Loucy (cell line): Measurements from ENCODE around the gene ZNF614.

Experiments used
- H2AFZ ChIP-seq: fragments of 200-600 bp; sonication (generic); 2 replicates; pipeline ENCODE4 v1.6.0; 2016; ENCODE audit warnings: antibody characterized with exemption, mild to moderate bottlenecking, low read length, moderate library complexity
- H3F3A ChIP-seq: fragments of 200-600 bp; 2 replicates; pipeline ENCODE4 v1.6.0; 2016; ENCODE audit warnings: antibody characterized with exemption, low read depth, mild to moderate bottlenecking
- H3K27me3 ChIP-seq: fragments of 200-600 bp; sonication (generic); 2 replicates; pipeline ENCODE4 v1.6.1; 2014; ENCODE audit warnings: low read length, mild to moderate bottlenecking; ENCODE audit not compliant: insufficient read depth, poor library complexity, severe bottlenecking
- H3K36me3 ChIP-seq: fragments of 200-600 bp; sonication (generic); 2 replicates; pipeline ENCODE4 v1.6.1; 2016; ENCODE audit warnings: low read length; ENCODE audit not compliant: insufficient read depth
- H3K4me1 ChIP-seq: fragments of 200-600 bp; sonication (generic); 2 replicates; pipeline ENCODE4 v1.5.1; 2014; ENCODE audit warnings: low read length, mild to moderate bottlenecking; ENCODE audit not compliant: insufficient read depth, poor library complexity, severe bottlenecking
- H3K4me2 ChIP-seq: fragments of 200-600 bp; sonication (generic); 2 replicates; pipeline ENCODE4 v1.6.0; 2014; ENCODE audit warnings: antibody characterized with exemption, low read length, low read depth, mild to moderate bottlenecking; ENCODE audit not compliant: poor library complexity, severe bottlenecking
- H3K4me3 ChIP-seq: fragments of 200-600 bp; sonication (generic); 2 replicates; pipeline ENCODE4 v1.5.1; 2014; ENCODE audit warnings: low read length, mild to moderate bottlenecking, mixed read lengths; ENCODE audit not compliant: poor library complexity, severe bottlenecking
- H3K79me2 ChIP-seq: fragments of 200-600 bp; sonication (generic); 2 replicates; pipeline ENCODE4 v1.6.1; 2014; ENCODE audit warnings: low read length; ENCODE audit not compliant: insufficient read depth
- H3K9ac ChIP-seq: fragments of 200-600 bp; sonication (generic); 2 replicates; pipeline ENCODE4 v1.6.0; 2014; ENCODE audit warnings: mild to moderate bottlenecking, low read depth, low read length, moderate library complexity; ENCODE audit not compliant: poor library complexity, severe bottlenecking
- H3K9me2 ChIP-seq: fragments of 200-600 bp; sonication (generic); replicated peaks from 2 replicates; pipeline ENCODE4 v1.6.1; 2016; ENCODE audit warnings: low read depth, low read length, mixed read lengths
- H3K9me3 ChIP-seq: fragments of 200-600 bp; sonication (generic); 2 replicates; pipeline ENCODE4 v1.6.1; 2014; ENCODE audit warnings: mild to moderate bottlenecking, antibody characterized with exemption, low read length, low read depth; ENCODE audit not compliant: insufficient read depth
- H4K20me1 ChIP-seq: fragments of 200-600 bp; sonication (generic); 2 replicates; pipeline ENCODE4 v1.6.0; 2014; ENCODE audit warnings: antibody characterized with exemption, low read length, mild to moderate bottlenecking; ENCODE audit not compliant: insufficient read depth, poor library complexity, severe bottlenecking
- CTCF ChIP-seq: fragments of 200-600 bp; sonication (generic); conservative IDR thresholded peaks from 2 replicates; pipeline ENCODE4 v1.5.1; 2014; ENCODE audit warnings: mild to moderate bottlenecking, antibody characterized with exemption, low read length
- EZH2phosphoT487 ChIP-seq: fragments of 200-600 bp; IDR thresholded peaks from 2 replicates; pipeline ENCODE4 v1.6.1; 2018; ENCODE audit warnings: antibody characterized with exemption, mild to moderate bottlenecking, moderate library complexity, borderline replicate concordance

The ZNF614 gene

GRCh38 chr19:52048555-52049501 is 20.6 kb upstream of the ZNF614 start, which contains the start of gene ZNF432:
ZNF432 (minus strand) TSS chr19:52048838; CDS start chr19:52046868, 1,970 bp downstream.
- Histone ChIP-seq H3K79me2 (peaks cover 28% of the 10 kb centered on the region), H3K4me3 (peak within 1 kb of the TSS; percentile 88), H3K36me3 (no peaks in the 10 kb centered on the region), H4K20me1 (no peaks in the 10 kb centered on the region), H3K9me2 (no peaks in the 10 kb centered on the region), H3K4me2 (peak within 1 kb of the TSS; percentile 88), H3K27me3 (no peaks in the 10 kb centered on the region), H3K4me1 (peaks cover 35% of the 10 kb centered on the region), H3K9me3 (no peaks in the 10 kb centered on the region; the same call in 1 of the 2 replicates), H3F3A (no peaks in the 10 kb centered on the region), H3K9ac (peak within 1 kb of the TSS; percentile 86), H2AFZ (peak within 1 kb of the TSS; percentile 96)
- TF ChIP-seq EZH2phosphoT487 (no peak), CTCF (no peak)

- H3F3A ChIP-seq, result no peaks in the 10 kb centered on the region
- H3K9me3 ChIP-seq, result peaks cover 17% of the 10 kb centered on the region
- H3K27me3 ChIP-seq, result no peaks in the 10 kb centered on the region
- no peaks in the 10 kb centered on the region; the same call in 1 of the 2 replicates for H3K79me2 ChIP-seq
- no peaks in the 10 kb centered on the region for H4K20me1 ChIP-seq
- peaks cover 70% of the 10 kb centered on the region for H3K36me3 ChIP-seq
- H3K9ac ChIP-seq, result no peak overlapping the region
- TF ChIP-seq CTCF (no peak), EZH2phosphoT487 (no peak)
- H3K9me2 ChIP-seq, result no peaks in the 10 kb centered on the region
- H3K4me3 ChIP-seq, result no peak overlapping the region
- H3K4me2 ChIP-seq, result no peak overlapping the region
- H2AFZ ChIP-seq, result no peak overlapping the region
- peaks cover 9% of the 10 kb centered on the region for H3K4me1 ChIP-seq
Observed at GRCh38 chr19:52039169-52039568, 11.0 kb upstream of the ZNF614 start.

GRCh38 chr19:52034051-52034728 is 6.0 kb upstream of the ZNF614 start:
- Histone ChIP-seq H3K27me3 (no peaks in the 10 kb centered on the region), H3K4me2 (no peak overlapping the region), H2AFZ (no peak overlapping the region), H4K20me1 (no peaks in the 10 kb centered on the region), H3K9me3 (peaks cover 31% of the 10 kb centered on the region), H3K9ac (no peak overlapping the region), H3K79me2 (no peaks in the 10 kb centered on the region), H3K4me3 (no peak overlapping the region), H3K36me3 (peaks cover 55% of the 10 kb centered on the region), H3K9me2 (no peaks in the 10 kb centered on the region), H3K4me1 (peaks cover under 1% of the 10 kb centered on the region), H3F3A (no peaks in the 10 kb centered on the region; the same call in 1 of the 2 replicates)
- no peak for TF ChIP-seq CTCF
- TF ChIP-seq EZH2phosphoT487, result no peak
